Activated CD8-positive, alpha-beta memory T cell treated with anti-CD3 and anti-CD28 coated beads for 24 hours (primary cell): ENCODE results near the gene DDX50.
"Not testable (repeated sequence)": the region's sequence is repeated elsewhere in the genome, so short reads cannot be mapped to it uniquely, and the experiment has no call there.

Experiments used
- DNase-seq: peaks from one replicate; pipeline ENCODE4 v3.0.0-alpha.2; 2020

The DDX50 gene

DNA sequence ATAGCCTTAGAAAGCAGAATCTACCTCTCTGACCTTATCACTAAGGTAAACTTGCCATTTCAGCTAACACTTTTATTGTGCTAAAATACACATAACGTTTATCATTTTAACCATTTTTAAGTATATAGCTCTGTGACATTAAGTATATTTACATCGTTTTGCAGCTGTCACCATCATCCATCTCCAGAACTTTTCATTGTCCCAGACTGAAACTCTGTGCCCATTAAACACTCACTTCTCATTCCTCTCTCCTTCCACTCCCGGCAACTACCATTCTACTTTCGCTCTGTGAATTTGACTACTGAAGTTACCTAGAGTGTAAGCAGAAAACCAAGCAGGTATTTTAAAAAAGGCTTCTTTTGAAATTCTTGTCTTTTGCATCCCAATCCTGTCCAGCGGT is 1.3 kb downstream of the DDX50 start:
- no peak for DNase-seq

GRCh38 chr10:68924593-68924992 is 23.5 kb downstream of the DDX50 start:
- no peak for DNase-seq

GRCh38 chr10:68925489-68925888 is 24.4 kb downstream of the DDX50 start:
- DNase-seq = no peak

DNA sequence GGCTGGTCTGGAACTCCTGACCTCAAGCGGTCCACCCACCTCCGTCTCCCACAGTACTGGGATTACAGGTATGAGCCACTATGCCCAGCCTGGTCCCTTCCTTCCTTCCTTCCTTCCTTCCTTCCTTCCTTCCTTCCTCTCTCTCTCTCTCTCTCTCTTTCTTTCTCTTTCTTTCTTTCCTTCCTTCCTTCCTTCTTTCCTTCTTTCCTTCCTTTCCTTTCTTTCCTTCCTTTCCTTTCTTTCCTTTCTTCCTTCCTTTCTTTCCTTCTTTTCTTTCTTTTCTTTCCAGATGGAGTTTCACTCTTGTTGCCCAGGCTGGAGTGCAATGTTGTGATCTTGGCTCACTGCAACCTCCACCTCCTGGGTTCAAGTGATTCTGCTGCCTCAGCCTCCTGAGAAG is 28.0 kb downstream of the DDX50 start:
- not testable (repeated sequence) for DNase-seq

DNA sequence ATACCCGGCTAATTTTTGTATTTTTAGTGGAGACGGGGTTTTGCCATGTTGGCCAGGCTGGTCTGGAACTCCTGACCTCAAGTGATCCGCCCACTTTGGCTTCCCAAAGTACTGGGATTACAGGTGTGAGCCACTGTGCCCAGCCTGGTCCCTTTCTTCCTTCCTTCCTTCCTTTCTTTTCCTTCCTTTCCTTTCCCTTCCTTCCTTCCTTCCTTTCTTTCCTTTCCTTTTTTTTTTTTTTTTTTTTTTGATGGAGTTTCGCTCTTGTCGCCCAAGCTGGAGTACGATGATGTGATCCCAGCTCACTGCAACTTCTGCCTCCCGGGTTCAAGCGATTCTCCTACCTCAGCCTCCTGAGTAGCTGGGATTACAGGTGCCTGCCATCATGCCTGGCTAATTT is 28.8 kb downstream of the DDX50 start:
- DNase-seq = not testable (repeated sequence)

DNA sequence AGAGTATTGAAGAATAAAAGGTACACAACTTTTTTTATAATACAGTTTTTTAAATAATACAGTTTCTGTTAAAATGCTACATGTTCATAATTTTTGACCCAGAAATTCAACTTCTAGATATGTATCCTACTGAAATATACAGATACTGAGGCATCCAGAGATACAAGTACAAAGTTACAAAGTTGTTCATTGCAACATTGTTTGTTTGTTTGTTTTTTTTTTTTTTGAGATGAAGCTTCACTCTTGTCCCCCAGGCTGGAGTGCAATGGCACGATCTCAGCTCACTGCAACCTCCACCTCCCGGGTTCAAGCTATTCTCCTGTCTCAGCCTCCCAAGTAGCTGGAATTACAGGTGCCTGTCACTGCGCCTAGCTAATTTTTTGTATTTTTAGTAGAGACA is 31.7 kb downstream of the DDX50 start:
- not testable (repeated sequence) for DNase-seq

- no peak for DNase-seq
Observed at GRCh38 chr10:68934994-68935393, 33.9 kb downstream of the DDX50 start.

- no peak for DNase-seq
Observed at GRCh38 chr10:68938117-68938516, 37.0 kb downstream of the DDX50 start.

DNA sequence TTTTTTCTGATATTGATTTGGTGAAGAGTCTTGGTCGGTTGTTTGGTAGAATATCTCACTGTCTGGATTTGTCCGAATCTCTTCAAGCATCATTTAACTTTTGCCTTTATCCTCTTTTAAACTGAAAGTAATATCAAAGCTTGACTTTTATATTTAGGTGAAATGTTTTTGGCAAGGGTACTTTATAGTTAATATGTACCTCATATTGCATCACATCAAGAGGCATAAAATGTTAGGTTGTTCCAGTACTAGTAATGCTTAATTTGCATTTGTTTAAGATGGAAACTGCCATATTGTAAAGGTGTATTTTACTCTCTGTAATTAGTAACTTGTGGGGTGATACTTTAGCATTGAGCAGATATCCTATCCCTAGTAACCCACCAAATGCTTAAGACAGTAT is 37.8 kb downstream of the DDX50 start:
- DNase-seq = no peak

DNA sequence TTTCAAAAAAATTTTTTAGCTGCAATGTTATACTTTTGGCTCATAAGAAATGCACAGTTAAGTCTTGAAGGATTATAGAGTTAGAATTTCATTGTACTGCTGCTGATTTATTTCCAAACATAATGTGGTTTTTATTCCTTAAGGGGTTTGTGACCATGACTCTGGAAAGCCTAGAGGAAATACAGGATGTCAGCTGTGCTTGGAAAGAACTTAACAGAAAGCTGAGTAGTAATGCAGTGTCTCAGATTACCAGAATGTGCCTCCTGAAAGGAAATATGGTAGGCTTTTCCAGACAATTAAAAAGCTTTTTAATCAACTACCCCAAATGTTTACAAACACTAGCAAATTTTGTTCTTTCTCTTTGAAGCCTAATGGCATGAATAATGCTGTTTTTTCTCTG is 39.8 kb downstream of the DDX50 start:
- DNase-seq = not testable (repeated sequence)

- no peak for DNase-seq
Observed at GRCh38 chr10:68950598-68950997, 49.5 kb downstream of the DDX50 start.

DNA sequence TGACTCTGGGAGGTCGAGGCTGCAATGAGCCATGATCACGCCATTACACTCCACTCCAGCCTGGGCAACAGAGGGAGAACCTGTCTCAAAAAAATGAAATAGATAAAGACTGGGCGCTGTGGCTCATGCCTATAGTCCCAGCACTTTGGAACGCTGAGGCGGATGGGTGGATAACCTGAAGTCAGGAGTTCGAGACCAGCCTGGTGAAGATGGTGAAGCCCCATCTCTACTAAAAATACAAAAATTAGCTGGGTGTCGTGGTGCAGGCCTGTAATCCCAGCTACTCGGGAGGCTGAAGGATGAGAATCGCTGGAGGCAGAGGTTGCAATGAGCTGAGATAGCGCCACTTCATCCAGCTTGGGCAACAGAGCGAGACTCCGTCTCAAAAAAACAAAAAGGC is 53.8 kb downstream of the DDX50 start:
- DNase-seq = no peak

DNA sequence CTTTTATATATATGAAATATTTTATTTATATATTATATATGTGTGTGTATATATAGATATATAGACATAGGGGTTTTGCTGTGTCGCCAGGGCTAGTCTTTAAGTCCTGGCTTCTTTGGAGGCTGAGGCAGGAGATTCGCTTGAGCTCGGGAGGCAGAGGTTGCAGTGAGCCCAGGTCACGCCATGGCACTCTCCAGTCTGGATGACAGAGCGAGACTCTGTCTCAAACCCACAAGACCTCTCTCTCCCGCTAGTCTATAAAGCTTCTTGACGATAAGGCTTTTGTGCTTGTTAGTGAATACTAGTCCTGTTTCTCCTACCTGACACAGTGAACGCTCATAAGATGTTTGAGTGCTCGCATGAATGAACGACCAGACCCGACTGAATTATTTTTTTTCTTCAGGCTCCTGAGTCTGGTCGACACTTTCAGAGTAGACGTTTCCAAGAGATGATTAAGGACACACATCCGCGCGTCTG is 54.3 kb downstream of the DDX50 start:
- DNase-seq = no peak

GRCh38 chr10:68955832-68956532 is 54.9 kb downstream of the DDX50 start, which contains the start of gene DDX21:
Gene DDX21 (plus strand): TSS chr10:68956170. CDS start chr10:68956226, 56 bp downstream.
- DNase-seq = peak; percentile 92

GRCh38 chr10:68957284-68957615 is 56.1 kb downstream of the DDX50 start:
- peak; percentile 61 for DNase-seq

DNA sequence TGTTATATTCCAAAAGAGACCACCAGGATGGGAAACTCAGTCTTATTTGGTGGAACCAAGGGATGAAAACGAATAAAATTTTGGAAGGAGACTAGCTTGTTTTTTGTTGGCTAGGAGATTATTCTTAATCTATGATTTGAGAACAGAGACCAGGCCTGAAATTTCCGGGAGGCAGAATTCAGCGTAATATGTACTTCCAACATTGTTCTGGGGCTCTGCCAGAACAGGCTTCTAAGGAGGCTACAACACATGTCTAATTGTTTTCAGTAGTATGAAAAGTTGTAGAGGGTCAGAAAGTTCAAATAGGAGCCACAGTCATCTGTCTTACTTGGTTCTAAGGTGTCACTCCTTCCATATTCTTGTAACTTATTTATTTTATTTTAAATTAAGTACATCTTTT is 56.5 kb downstream of the DDX50 start:
- no peak for DNase-seq

DNA sequence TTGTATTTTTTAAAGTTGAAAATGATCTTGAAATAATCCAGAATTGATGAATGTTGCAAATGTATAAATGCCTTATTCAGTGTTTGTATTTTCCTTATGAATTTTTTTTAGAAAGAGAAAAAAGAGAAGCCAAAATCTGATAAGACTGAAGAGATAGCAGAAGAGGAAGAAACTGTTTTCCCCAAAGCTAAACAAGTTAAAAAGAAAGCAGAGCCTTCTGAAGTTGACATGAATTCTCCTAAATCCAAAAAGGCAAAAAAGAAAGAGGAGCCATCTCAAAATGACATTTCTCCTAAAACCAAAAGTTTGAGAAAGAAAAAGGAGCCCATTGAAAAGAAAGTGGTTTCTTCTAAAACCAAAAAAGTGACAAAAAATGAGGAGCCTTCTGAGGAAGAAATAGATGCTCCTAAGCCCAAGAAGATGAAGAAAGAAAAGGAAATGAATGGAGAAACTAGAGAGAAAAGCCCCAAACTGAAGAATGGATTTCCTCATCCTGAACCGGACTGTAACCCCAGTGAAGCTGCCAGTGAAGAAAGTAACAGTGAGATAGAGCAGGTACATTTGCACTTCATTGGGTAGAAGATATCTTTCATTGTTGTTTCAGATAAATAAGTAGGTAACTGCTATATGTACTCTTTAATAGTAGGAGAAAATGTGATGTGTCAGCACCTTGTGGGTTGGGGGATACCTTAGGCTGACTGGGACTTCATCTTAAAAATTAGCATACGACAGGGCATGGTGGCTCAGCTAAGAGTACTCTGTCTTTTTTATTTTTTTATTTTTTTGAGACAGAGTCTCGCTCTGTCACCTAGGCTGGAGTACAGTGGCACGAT is 58.8 kb downstream of the DDX50 start:
- no peak for DNase-seq

DNA sequence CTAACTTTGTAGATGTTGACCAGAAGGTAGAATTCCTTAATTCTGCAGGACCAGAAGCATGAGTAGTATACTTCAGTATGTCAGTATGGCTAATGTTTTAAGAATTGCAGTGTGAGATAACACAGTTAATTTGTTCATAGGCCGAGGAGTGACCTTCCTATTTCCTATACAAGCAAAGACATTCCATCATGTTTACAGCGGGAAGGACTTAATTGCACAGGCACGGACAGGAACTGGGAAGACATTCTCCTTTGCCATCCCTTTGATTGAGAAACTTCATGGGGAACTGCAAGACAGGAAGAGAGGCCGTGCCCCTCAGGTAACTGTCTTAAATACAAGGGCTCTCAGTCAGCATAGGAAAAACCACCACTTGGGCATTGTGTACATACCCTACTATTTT is 62.0 kb downstream of the DDX50 start:
- no peak for DNase-seq

- no peak for DNase-seq
Observed at GRCh38 chr10:68973975-68974374, 72.9 kb downstream of the DDX50 start.

DNA sequence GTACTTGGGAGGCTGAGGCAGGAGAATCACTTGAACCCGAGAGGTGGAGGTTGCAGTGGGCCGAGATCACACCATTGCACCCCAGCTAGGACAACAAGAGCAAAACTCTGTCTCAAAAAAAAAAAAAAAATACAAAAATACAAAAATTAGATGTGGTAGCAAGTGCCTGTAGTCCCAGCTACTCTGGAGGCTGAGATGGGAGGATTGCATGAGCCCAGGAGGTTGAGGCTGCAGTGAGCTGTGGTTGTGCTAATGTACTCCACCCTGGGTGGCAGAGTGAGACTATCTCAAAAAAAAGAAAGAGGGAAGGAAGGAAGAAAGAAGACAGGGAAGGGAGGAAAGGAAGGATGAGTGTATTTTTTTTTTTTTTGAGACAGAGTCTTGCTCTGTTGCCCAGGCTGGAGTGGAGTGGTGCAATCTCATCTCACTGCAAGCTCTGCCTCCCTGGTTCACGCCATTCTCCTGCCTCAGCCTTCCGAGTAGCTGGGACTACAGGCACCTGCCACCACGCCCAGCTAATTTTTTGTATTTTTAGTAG is 74.9 kb downstream of the DDX50 start:
- DNase-seq = not testable (repeated sequence)

DNA sequence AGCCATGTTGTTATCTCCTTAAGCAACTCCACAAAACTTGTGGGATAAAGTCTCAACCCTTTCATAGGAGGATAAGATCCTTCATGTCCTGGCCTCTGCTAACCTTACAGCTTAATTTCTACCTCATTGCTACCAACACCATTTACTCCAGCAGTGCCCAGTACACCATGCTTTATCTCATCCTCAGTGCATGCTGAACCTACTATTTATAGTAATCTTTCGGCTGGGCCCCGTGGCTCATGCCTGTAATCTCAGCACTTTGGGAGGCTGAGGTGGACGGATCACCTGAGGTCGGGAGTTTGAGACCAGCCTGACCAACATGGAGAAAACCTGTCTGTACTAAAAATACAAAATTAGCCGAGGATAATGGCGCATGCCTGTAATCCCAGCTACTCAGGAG is 78.6 kb downstream of the DDX50 start:
- not testable (repeated sequence) for DNase-seq

DNA sequence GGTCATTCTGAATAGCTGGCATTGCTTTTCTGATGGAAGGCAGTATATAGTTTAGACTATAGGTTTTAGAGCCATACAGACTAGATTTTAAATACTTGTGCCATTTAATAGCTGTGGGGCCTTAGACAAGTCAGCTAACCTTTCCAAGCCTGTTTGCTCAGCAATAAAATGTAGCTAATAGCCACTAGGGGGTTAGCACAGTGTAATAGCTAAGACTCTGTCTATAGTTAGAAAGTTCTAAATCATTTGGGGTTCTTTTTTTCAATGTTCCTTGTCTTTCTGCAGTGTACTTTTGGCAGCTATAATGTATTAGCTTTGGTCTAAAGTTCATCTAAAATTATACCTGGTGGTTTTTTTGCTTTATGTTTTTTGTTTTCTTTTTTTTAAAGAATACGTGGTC is 80.0 kb downstream of the DDX50 start:
- DNase-seq = no peak

DNA sequence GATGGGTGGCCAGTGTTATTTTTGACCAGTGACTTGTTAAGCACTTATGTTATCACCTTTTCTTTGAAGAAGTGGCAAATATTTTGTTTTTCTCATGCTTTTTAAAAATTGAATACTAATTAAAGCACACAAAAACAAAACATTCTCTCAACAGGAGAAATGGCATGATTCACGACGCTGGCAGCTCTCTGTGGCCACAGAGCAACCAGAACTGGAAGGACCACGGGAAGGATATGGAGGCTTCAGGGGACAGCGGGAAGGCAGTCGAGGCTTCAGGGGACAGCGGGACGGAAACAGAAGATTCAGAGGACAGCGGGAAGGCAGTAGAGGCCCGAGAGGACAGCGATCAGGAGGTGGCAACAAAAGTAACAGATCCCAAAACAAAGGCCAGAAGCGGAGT is 81.3 kb downstream of the DDX50 start:
- DNase-seq = no peak

DNA sequence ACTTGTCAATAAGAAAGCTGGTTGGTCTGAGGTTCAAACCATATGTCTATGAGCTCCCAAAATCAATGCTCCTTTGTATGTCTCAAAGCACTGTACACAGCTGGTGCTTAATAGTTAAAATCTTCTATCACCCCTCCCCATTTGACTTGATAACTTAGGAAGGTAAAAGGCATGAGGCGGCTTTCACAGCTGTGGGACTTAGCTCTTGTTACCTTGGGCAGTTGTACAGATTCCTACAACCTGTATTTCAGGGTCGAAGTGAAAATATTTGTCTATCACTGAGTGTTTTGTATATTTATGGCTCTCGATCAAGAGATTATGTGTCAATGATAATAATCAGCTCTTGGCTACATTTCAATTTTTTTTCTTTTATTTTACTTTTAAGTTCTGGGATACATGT is 86.5 kb downstream of the DDX50 start:
- DNase-seq = no peak
